GM12892 (cell line): ENCODE results near the gene TSPEAR.
"Not testable (repeated sequence)": the region's sequence is repeated elsewhere in the genome, so short reads cannot be mapped to it uniquely, and the experiment has no call there.

Experiments used
- DNase-seq: peaks from one replicate; pipeline ENCODE4 v3.0.0; 2011; ENCODE audit not compliant: insufficient read length
- FAIRE-seq: peaks from 2 replicates; lab custom pipeline; 2011; peaks lifted over from hg19 to GRCh38; lab: Jason Lieb, UNC
- POLR2A ChIP-seq: IDR thresholded peaks from 2 replicates; pipeline ENCODE4 v1.6.1; 2011; ENCODE audit warnings: low read depth, low read length, control low read depth
- POLR2AphosphoS5 ChIP-seq: IDR thresholded peaks from 2 replicates; pipeline ENCODE4 v1.6.1; 2011; ENCODE audit warnings: low read depth, low read length, control low read depth
- TAF1 ChIP-seq: IDR thresholded peaks from 2 replicates; pipeline ENCODE4 v1.6.1; 2011; ENCODE audit warnings: low read depth, mild to moderate bottlenecking, control low read depth, low read length, borderline replicate concordance

Gene TSPEAR

DNA sequence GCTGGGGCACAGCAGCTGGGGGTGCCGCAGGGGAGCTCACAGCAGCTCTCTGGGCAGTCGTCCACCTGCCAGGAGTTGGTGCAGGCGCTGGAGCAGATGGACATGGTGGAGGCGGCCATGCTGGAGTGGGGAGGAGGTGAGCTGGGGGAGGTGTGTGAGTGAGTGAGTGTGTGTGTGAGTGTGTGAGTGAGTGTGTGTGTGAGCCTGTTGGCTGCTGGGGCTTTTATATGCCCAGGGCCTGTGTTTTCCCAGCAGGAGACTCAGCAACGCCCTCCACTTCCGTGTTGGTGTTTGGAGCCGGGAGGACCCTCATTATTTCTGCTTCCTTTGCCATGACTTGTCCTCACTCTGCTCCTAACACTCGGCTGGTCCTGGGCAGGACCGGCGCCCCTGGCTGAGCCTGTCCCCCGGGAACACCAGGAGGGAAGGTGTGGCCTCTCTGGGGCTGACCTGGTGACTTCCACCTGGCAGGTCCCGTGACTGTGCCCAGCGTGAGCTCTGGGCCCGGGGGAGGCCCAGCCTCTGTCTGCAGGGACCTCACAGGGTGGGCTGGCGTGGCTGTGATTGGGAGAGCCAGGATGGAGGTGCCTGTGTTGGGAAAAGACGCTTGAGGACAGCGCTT, 159.9 kb downstream of the TSPEAR start, which contains the start of gene KRTAP10-2:
Gene KRTAP10-2 (minus strand): TSS at position 166 of the 622 bp plus-strand sequence. CDS start 47 bp downstream, at position 119.
- no peak for DNase-seq
- no peak for FAIRE-seq
- TF ChIP-seq TAF1 (no peak), POLR2AphosphoS5 (no peak), POLR2A (no peak)

DNA sequence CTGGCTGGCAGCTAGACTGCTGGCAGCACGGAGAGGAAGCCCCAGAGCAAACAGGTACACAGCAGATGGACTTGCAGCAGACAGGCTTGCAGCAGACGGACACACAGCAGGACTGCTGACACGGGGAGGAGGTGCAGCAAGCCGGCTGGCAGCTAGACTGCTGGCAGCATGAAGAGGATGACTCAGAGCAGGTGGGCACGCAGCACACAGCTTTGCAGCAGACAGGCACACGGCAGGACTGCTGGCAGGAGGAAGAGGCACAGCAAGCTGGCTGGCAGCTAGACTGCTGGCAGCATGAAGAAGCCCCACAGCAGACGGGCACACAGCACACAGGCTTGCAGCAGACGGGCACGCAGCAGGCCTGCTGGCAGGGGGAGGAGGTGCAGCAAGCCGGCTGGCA, 160.6 kb downstream of the TSPEAR start:
- FAIRE-seq: no peak
- no peak for DNase-seq
- no peak for TF ChIP-seq POLR2AphosphoS5
- TF ChIP-seq TAF1: no peak
- no peak for TF ChIP-seq POLR2A

DNA sequence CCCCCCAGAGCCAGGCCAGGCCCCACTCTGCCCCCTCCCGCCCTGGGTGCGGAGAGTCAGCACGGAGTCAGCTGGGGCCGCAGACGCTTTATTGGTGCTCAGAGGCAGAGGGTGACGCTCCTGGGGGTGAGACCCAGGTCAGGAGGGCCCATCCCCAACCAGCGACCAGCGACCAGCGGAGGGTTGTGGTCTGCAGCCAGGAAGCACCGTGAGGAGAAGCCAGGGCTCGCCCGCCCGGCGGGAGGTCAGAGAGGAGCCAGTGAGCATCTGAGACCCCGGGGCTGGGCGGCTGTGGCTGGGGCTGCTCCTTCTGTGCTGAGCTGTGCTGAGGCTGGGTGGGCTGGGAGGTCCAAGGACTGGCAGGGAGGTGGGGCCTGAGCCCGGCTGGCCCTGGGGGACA, 161.1 kb downstream of the TSPEAR start:
- FAIRE-seq, DNase-seq: not testable (repeated sequence)

DNA sequence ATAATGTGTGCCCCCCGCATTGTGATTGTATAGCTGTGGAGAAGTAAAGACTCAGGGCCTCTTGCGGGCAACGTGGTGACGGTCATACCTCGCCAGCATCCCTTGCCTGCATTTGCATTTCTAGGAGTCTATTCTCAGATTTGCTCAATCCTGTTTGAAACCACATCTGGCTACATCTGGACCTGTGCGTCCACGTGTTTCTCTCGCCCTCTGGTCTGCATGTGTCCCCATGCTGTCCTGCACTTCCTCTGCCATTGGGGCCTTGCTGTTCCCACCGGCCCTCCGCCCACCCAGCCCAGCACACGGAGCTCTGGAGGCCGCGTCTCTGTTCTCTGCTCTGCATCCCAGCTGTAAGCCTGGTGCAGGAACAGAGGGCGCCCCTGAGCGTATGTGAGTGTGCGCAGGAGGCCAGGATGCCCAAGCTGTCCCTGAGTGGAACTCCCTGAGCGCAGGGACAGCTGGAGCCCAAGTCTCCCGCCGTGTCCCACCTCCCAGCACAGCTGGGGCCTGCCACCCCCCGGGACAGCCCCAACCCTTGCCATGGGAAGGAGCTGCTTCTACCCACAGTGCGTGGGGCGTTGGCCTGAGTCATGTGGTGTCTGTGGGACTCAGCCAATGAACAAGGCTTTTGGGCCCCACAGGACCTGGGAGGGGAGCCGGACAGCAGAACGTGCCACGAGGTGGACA, 161.7 kb downstream of the TSPEAR start:
- DNase-seq (no peak), FAIRE-seq (no peak)
- TF ChIP-seq POLR2A: no peak
- TF ChIP-seq TAF1: no peak
- no peak for TF ChIP-seq POLR2AphosphoS5

DNA sequence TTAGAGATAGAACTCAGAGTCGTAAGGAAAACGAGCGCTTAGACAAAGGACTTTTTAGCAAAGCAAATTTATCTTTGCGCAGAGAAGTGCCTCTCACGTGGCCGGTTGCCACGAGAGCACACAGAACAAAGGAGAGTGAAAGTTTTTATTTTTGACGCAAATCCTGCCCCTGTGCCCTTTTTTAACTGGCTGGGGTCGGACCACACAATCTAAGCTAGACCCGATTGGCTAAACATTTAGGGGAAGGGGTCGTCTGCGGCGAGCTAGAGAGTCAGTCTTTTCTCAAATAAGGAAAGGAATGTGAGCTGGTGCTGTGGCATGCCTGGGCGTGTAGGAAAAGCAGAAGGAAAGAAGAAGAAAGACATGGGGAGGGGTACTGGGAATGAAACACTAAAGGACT, 162.4 kb downstream of the TSPEAR start:
- no peak for TF ChIP-seq POLR2AphosphoS5
- no peak for TF ChIP-seq POLR2A
- no peak for TF ChIP-seq TAF1
- no peak for FAIRE-seq
- no peak for DNase-seq

DNA sequence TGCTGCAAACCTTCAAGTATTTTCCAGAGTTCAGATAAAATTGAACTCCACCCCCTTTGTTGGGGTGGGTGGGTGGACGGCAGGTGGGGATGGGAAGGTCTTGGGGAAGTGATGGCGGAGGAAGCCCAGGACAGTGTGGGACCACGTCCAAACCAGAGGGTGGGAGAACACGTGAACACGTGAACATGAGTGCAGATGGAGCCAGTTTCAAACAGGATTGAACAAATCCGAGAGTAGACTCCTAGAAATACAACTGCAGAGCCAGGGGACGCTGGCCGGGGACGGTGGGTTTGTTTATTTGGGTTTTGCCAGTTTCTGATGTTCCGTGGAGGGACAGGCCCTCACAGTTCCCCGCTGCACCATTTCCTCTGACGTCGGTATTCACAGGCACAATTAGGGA, 163.0 kb downstream of the TSPEAR start:
- no peak for FAIRE-seq
- TF ChIP-seq POLR2A: no peak
- TF ChIP-seq POLR2AphosphoS5: no peak
- no peak for TF ChIP-seq TAF1
- DNase-seq: no peak

DNA sequence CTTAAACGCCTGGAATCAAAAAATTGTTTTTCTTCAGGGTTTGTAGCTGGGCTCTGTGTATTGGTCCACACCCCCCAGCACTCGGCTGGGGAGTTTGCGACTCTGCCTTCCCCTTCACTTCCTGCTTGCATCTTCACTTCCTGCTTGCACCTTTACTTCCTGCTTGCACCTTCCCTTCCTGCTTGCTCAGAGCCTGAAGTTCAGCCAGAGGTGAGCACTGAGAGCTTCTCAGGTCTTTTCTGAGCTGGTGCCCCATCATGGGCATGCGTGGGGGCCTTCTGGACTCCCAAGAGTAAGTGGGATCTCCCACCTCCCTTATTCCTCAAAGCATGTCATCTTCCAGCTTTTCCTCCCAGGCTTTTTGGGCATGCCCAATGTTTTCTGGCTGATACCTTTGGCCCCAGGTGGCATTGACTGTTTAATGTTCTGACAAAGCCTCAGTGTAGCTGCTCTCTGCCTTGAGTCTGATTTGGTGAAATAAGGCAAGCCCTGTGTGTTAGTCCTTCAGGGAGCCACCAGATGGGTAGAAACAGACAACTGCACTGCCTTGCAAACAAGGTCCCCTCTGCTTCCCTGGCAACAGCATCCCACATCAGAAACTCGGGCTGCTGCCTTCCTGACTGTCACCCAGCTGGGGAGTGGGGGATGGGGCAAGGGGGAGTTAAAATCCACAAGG, 163.6 kb downstream of the TSPEAR start:
- DNase-seq (no peak), FAIRE-seq (no peak)
- TF ChIP-seq POLR2AphosphoS5 (no peak), TAF1 (no peak), POLR2A (no peak)

DNA sequence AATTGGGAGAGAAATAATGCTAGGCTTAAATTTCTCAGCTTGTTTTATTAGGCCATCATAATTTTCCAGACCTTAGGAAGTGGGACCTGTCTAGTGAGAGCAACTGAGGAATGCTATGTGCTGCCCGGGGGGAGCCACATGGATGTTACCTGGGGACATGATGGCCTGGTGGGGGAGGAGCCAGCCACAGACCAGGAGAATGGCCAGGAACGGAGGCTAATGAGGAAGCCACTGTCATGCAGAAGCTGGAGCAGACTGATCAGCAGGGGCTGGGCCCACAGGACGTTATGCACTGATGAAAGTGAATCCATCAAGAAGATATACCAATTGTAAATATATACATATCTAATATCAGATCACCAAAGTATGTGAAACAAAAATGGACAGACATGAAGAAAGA, 166.8 kb downstream of the TSPEAR start:
- no peak for FAIRE-seq
- DNase-seq: no peak
- TF ChIP-seq POLR2AphosphoS5: no peak
- TF ChIP-seq POLR2A: no peak
- no peak for TF ChIP-seq TAF1

DNA sequence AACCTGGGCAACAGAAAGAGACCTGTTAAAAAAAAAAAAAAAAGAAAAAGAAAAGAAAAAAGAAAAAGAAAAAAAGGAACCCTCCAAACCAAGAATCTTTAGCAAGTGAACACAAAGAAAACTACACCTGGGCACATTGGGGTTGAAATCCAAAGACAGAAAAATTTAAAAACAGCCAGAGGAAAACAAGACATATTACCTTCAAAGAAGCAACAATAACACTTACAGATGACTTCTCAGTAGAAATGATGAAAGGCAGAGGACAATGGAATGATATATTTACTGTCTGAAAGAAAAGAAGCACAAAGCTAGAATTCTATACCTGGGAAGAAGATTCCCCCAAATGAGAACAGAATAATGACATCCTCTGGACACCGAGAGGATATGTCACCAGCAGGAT, 168.7 kb downstream of the TSPEAR start:
- DNase-seq (no peak), FAIRE-seq (no peak)
- TF ChIP-seq POLR2AphosphoS5: no peak

DNA sequence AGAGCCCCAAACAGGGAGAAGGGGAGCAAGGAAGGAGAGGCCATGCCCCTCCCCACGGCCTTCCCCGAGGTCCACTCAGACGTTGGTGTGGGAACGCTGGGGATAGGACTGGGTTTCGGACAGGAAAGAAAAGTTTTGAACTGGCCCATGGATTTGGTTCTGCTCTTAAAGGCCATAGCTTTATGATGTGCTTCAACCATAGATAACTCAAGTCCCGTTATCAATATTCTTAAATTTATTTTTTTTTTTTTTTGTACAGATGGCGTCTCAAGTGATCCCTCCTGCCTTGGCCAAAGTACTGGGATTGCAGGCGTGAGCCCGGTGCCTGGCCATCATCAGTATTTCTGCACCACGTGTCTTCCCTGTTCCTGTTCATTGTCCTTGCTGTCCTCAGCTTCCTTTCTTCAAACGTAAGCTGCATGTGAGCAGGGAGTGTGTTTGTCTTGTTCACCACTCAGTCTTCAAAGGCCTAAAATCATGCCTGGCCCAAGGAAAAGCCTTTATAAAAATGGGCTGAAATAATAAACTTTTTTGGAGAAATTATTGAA, 170.6 kb downstream of the TSPEAR start:
- no peak for DNase-seq
- FAIRE-seq: no peak
- no peak for TF ChIP-seq POLR2AphosphoS5
- no peak for TF ChIP-seq POLR2A
- no peak for TF ChIP-seq TAF1

DNA sequence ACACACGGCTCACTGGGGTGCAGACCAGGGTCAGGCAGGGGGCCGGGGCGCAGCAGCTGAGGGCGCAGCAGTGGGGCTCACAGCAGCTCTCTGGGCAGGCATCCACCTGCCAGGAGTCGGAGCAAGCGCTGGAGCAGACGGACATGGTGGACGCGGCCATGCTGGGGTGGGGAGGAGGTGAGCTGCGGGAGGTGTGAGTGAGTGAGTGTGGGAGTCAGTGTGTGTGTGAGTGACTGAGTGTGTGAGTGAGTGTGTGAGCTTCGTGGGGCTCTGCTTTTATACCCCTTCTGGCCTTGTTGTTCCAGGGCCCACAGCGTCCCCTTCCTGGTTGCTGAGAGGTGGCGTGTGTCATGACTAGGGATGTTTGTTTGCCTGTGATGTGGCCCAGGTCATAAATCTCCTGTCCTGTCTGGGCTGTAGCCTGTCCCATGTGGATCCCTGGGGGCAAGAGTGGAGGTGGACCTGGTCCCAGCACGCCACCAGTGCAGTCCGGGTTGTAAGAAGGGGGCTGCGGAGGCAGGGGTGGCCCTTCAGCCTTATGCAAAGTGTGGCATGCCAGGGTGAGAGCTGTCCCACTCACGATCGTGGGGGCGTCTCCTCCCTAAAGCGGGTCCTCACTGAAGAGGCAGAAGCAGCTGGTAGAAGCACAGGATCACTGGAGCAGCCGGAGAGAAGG, 171.2 kb downstream of the TSPEAR start, which contains the start of gene KRTAP10-1:
Gene KRTAP10-1 (minus strand): TSS at position 205 of the 676 bp plus-strand sequence. CDS start 45 bp downstream, at position 160.
- TF ChIP-seq POLR2AphosphoS5 (no peak), TAF1 (no peak)
- FAIRE-seq (no peak), DNase-seq (no peak)

DNA sequence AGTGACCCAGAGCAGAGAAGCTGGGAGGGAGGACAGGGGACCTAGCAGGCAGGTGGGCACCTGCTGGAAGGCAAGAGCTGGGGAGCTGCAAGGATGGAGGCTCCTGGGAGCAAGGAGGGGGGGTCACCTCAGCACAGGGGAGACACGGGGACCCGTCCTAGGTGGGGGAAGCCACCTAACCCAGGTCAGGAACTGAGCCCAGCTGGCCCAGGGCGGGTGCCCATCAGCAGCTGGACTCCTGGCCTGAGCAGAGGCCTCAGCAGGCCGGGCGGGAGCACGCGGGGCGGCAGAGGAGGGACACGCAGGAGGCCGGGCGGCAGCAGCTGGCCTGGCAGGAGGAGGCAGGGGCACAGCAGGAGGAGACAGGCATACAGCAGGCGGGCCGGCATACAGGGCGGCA, 172.3 kb downstream of the TSPEAR start:
- no peak for FAIRE-seq
- no peak for TF ChIP-seq POLR2AphosphoS5
- no peak for DNase-seq
